Effector CD4-positive, alpha-beta T cell (primary cell): Measurements from ENCODE around the gene SRRM1.
"Not testable (repeated sequence)": the region's sequence is repeated elsewhere in the genome, so short reads cannot be mapped to it uniquely, and the experiment has no call there.

ENCODE experiments used
- DNase-seq: peaks from one replicate; pipeline ENCODE4 v3.0.0-alpha.2; 2020

SRRM1 gene

GRCh38 chr1:24696041-24696755, 53.1 kb downstream of the SRRM1 start:
- DNase-seq, result no peak

- DNase-seq, result no peak
Measured at GRCh38 chr1:24696756-24697330, 53.7 kb downstream of the SRRM1 start.

GRCh38 chr1:24697453-24698001, 54.4 kb downstream of the SRRM1 start:
- DNase-seq, result not testable (repeated sequence)

DNA sequence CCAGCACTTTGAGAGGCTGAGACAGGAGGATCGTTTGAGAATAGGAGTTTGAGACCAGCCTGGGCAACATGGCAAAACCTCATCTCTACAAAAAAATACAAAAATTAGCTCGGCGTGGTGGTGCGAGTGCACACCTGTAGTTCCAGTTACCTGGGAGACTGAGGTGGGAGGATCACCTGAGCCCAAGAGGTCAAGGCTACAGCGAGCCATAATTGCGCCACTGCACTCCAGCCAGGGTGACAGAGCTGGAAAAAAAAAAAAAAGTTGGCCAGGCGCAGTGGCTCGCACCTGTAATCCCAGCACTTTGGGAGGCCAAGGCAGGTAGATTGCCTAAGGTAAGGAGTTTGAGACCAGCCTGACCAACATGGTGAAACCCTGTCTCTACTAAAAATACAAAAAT, 55.2 kb downstream of the SRRM1 start:
- DNase-seq, result not testable (repeated sequence)

DNA sequence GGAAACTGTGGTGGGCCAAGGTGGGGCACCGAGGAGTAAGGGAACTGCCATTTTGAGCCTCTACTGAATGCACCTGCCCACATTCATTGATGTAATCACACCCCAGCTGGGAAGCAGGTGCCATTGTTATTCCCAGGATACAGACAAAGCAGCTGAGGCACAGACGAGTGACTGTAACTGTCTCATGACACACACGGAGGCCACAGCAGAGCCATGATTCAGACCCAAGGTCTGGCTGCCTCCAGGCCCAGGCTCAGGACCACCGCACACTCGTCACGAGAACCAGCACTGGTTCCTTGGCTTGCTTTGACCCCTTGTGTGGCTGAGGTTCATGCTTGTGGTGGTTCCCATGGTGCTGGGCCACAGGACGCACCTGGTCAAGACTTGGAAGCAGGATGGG, 56.5 kb downstream of the SRRM1 start:
- no peak for DNase-seq

GRCh38 chr1:24702511-24703293, 59.6 kb downstream of the SRRM1 start:
- no peak for DNase-seq

GRCh38 chr1:24704411-24705259, 61.5 kb downstream of the SRRM1 start:
- no peak for DNase-seq

DNA sequence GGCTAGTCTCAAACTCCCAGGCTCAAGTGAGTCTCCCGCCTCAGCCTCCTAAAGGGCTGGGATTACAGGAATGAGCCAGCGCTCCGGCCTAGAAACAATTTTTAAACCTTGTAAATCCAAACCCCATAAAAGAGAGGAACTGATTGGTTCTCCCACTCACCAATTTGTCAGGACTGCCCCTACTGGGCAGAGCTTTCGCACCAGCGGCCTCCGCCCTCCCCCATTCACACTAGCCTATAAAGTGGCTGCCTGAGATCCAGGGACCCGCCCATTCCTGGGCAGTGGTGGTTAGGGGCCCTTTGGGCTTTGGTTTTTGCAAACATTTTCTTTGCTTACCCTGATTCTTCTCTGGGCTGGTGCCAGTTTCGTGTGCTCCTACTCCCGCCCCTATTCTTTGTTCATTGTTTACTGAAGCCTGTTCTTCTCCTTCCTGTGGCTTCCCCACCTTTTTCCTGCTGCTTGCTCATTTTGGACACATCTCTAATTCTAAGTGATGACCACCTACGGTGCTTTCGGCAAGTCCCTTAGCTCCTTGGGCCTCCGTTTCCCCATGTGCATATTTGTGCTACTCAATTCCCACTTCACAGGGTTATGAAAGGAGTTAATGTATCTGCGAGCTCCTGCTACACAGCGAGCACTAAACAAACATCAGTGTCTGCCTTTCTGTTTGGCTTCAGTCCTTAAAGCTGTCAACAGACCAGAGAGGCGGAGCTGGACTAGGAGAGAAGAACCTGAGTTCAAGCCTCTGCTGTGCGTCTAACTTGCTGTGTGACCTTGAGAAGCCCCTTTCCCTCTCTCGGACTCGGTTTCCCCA, 62.4 kb downstream of the SRRM1 start:
- no peak for DNase-seq

DNA sequence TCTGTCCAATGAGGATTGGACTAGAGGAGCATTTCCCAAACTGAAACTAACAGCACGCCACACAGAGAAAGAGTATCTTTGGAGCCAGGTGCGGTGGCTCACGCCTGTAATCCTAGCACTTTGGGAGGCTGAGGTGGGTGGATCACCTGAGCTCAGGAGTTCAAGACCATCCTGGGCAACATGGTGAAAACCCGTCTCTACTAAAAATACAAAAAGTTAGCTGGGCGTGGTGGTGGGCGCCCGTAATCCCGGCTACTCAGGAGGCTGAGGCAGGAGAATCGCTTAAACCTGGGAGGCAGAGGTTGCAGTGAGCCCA, 62.9 kb downstream of the SRRM1 start:
- DNase-seq, result not testable (repeated sequence)

DNA sequence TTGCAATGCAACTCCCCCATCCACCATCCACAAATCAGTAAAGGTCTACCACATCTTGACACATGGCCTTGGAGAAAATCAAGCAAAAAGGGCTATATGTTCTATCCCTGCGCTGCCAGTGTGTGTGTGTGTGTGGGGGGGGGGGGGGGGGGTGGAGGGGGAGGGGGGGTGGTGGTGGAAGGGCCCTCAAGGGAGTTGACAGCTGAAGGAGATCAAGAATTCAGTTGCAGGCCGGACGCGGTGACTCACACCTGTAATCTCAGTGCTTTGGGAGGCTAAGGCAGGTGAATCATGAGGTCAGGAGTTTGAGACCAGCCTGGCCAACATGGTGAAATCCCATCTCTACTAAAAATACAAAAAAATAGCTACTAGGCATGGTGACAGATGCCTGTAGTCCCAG, 64.6 kb downstream of the SRRM1 start:
- DNase-seq, result no peak

- no peak for DNase-seq
Measured at GRCh38 chr1:24708938-24709337, 65.8 kb downstream of the SRRM1 start.

DNA sequence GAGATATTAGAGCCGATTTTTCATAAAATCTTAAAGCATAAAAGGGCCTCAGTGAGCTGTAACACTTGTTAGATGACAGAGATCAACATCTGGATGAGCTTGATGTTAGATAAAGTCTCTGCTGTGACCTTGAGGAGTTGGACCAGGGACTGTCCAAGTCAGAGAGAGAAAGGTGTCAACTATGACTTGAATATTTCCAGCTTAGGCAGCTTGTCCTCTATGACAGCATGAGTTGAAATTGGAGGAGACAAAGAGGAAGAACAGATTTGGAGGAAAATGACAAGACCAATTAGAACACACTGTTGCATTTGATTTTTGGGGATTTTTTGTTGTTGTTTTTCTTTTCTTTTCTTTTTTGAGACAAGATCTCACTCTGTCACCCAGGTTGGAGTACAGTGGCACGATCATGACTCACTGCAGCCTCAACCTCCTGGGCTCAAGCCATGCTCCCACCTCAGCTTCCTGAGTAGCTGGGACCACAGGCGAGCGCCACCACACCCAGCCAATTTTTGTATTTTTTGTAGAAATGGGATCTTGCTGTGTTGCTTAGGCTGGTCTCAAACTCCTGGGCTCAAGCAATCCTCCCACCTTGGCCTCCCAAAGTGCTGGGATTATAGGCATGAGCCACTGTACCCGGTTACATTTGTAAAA, 66.8 kb downstream of the SRRM1 start:
- no peak for DNase-seq

DNA sequence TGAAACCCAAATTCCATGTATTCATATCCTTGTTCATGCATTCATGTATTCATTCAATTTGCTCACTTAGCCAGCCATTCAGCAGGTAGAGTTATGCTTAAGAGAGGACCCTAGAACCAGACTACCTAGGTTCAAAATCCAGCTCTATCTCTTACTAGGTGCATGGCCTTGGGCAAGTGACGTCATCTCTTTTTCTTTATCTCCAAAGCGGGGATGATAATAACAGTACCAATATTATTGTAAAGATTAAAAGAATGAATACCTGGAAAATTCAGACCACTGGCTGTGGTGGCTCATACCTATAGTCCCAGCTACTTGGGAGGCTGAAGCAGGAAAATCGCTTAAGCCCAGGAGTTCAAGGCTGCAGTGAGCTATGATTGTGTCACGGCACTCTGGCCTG, 68.2 kb downstream of the SRRM1 start:
- DNase-seq, result no peak

GRCh38 chr1:24713176-24713575, 70.1 kb downstream of the SRRM1 start:
- no peak for DNase-seq

GRCh38 chr1:24713736-24714135, 70.6 kb downstream of the SRRM1 start:
- DNase-seq, result no peak

DNA sequence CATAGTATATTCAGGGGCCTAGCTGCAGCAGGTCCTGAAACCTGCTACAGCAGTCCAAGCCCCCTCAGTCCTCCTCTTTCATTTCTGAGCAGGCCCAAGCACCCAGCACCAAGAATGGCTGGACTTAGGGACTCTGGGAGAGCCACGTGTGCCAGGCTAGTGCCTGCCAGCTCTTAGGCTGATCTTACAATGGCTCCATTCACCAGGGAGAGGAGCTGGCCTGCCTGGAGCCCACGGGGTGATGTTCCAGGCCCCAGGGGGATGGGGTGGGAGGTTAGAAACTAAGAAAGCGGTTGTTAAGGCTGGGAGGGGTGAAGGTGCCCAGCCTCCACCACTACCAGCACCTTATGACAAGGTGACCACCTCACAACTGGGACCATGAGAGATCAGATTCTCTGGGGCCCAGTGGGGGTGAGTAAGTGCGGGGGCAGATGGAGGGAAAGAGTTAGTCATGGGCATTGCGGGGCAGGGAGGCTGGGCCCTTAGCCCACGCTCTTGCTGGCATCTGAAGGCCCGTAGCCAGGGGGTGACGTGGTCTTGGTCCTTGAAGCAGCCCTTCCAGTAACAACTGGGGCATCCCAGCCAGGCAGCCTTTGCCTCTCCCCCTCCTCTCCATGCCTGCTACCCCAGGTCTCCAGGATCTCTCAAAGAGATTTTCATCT, 71.9 kb downstream of the SRRM1 start:
- no peak for DNase-seq

GRCh38 chr1:24715658-24716057, 72.6 kb downstream of the SRRM1 start:
- DNase-seq, result no peak

DNA sequence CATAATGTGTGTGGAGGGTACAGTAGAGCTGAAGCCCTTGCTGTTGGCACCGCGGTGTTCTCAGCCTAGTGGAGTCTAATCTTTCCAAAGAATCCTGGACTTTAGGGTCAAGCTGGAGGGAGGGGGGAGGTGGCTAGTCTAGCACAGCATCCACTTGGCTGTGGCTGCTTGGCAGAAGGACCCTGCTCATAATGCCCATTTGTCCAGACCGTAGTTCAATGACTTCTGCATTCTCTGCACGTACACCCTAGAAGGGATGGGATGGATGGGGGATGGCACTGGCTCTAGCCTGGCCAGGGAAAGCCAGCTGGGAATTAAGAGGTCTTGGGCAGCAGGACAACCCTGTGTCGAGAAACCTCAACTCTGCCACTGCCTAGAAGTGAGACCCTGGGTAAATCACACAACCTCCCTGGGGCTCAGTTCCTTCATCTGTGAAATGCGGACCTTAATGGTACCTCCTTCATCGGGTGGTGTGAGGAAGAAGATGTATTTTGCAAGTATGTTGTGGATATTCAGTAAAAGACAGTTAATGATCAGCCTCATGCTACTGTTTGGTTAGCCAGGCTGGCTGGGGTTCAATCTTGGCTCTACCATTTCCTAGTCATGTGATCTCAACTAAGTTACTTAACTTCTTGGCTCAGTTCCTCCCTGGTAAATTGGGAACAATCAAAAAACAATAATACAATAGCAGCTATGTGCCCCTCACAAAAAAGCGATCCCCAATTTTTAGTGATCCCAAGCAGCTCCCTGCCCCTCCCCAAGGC, 75.0 kb downstream of the SRRM1 start:
- DNase-seq, result no peak

GRCh38 chr1:24720152-24720551, 77.0 kb downstream of the SRRM1 start:
- DNase-seq, result no peak

DNA sequence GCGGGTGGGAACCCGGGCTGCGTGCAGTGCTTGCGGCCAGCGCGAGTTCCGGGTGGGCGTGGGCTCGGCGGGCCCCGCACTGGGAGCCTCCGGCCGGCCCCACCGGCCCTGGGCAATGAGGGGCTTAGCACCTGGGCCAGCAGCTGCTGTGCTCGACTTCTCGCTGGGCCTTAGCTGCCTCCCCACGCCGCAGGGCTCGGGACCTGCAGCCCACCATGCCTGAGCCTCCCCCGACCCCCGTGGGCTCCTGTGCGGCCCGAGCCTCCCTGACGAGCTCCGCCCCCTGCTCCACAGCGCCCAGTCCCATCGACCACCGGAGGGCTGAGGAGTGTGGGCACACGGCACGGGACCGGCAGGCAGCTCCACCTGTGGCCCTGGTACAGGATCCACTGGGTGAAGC, 78.4 kb downstream of the SRRM1 start:
- DNase-seq, result no peak
